Measurements from ENCODE around the gene PHC3. TPM values are rescaled to one million over a fixed set of nuclear protein-coding genes. Genes with fewer than 3 reads are reported as not detected.

The PHC3 gene
- total and polyA plus RNA-seq, 9 donors = 11.0 to 19.2 (median 15.3) TPM

DNA sequence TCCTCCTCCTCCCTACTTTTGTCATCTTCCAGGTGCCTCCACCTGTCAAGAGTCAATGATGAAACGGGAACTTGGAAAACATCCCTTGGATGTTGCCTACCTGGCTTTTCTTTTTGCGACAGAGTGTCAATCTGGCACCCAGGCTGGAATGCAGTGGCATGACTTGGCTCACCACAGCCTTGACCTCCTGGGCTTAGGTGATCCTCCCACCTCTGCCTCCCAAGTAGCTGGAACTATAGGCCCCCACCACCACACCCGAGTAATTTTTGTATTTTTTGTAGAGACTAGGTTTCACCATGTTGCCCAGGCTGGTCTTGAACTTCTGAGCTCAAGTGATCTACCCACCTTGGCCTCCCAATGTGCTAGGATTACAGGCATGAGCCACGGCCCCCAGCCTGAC, 100.9 kb downstream of the PHC3 start:
- Histone ChIP-seq H3K36me3 (ENCODE audit: control insufficient read depth, insufficient read depth, low read length) (no peaks in the 10 kb centered on the region), H3K9me3 (replicated peaks; ENCODE audit: control insufficient read depth, low read depth, low read length) (no peaks in the 10 kb centered on the region), H3K4me1 (ENCODE audit: control insufficient read depth, insufficient read depth, low read length) (no peaks in the 10 kb centered on the region), H3K27ac (ENCODE audit: low read length) (no peak overlapping the region), H3K4me3 (ENCODE audit: low read length) (no peak overlapping the region), H3K27me3 (ENCODE audit: control insufficient read depth, insufficient read depth, low read length) (no peaks in the 10 kb centered on the region)
- no peak for DNase-seq
- WGBS (ENCODE audit: insufficient coverage) = 79% methylated on average over 2 of the region's 4 CpGs

DNA sequence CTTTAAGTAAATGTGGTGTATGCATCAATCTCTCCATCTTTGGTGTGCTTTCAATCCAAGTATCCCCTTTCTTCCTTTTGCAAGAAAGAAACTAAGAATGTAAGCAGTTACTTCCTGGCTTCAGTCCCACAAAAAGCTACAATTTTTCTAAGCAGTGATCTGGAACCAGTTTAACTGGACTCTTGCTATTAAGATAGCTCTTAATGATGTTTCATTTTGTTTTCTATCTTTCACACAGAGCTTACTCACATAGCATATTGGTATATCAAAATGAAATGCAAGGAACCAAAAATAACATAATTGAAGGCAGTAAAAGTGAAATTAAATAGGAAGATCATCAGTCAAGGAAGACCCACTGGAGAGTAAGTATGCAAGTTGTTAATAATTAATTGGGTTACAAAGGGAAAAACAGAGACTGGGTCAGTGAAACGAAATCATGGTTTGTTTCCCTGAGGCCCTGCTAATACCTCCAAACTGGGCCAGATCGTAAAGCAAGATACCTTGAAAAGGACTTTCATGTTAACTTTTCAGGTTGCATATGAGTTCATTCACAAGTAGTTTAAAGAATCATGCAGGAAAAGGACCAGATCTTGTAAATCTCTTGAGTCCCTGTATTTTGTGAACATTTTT, 101.9 kb downstream of the PHC3 start:
- Histone ChIP-seq H3K4me3 (ENCODE audit: low read length) (no peak overlapping the region), H3K4me1 (ENCODE audit: control insufficient read depth, insufficient read depth, low read length) (no peaks in the 10 kb centered on the region), H3K9me3 (replicated peaks; ENCODE audit: control insufficient read depth, low read depth, low read length) (no peaks in the 10 kb centered on the region), H3K27ac (ENCODE audit: low read length) (no peak overlapping the region), H3K36me3 (ENCODE audit: control insufficient read depth, insufficient read depth, low read length) (no peaks in the 10 kb centered on the region), H3K27me3 (ENCODE audit: control insufficient read depth, insufficient read depth, low read length) (no peaks in the 10 kb centered on the region)
- DNase-seq = peak; percentile 4
- 40% methylated on average over 1 of the region's 2 CpGs for WGBS (ENCODE audit: insufficient coverage)

DNA sequence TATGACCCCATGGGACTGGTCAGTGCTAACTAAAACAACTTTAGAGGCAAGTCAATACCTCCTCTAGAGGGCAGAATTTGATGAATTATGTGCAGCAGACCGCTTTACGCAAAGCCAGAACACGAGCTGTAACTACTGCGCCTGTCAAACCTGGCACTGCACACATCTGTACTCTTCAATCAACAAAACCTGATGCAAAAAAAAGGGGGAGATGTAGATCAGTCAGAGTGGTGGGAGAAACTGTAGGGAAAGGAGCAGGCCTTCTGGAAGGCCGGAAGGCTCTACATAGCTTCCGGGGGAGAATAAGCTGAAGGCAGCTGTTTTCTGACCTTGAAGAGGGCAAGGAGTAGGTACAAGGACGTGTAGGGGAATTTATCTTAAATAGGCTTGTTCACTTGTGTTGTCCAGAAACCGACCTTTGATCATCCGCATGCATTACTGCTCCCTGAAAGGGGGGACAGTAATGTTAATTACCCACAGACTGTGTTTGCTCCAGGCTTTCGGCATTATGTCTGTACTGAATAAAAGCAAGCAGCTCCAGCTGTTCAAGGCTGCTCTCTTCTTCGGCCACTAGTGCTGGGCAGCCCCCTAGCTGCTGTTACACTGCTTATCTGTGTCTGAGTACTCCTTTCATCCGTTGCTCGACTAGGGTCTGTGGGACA, 102.8 kb downstream of the PHC3 start:
- Histone ChIP-seq H3K9me3 (replicated peaks; ENCODE audit: control insufficient read depth, low read depth, low read length) (no peaks in the 10 kb centered on the region), H3K36me3 (ENCODE audit: control insufficient read depth, insufficient read depth, low read length) (no peaks in the 10 kb centered on the region), H3K27ac (ENCODE audit: low read length) (no peak overlapping the region), H3K27me3 (ENCODE audit: control insufficient read depth, insufficient read depth, low read length) (no peaks in the 10 kb centered on the region), H3K4me1 (ENCODE audit: control insufficient read depth, insufficient read depth, low read length) (no peaks in the 10 kb centered on the region), H3K4me3 (ENCODE audit: low read length) (no peak overlapping the region)
- WGBS (ENCODE audit: insufficient coverage) = 44% methylated on average over 8 of the region's 13 CpGs
- DNase-seq = peak; percentile 11

DNA sequence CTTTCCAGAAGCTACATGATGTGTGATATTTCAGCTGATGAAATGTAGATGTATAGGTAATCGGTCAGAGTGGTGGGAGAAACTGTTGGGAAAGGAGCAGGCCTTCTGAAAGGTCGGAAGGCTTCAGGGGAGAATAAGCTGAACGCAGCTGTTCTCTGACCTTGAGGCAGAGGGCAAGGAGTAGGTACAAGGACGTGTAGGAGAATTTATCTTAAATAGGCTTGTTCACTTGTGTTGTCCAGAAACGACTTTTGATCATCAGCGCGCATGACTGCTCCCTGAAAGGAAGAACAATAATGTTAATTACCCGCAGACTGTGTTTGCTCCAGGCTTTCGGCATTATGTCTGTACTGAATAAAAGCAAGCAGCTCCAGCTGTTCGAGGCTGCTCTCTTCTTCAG, 104.2 kb downstream of the PHC3 start:
- H3K36me3 ChIP-seq (ENCODE audit: control insufficient read depth, insufficient read depth, low read length) = no peaks in the 10 kb centered on the region
- no peaks in the 10 kb centered on the region for H3K9me3 ChIP-seq (replicated peaks; ENCODE audit: control insufficient read depth, low read depth, low read length)
- WGBS (ENCODE audit: insufficient coverage) = 70% methylated on average over 9 of the region's 10 CpGs
- H3K4me1 ChIP-seq (ENCODE audit: control insufficient read depth, insufficient read depth, low read length) = no peaks in the 10 kb centered on the region
- H3K27ac ChIP-seq (ENCODE audit: low read length) = no peak overlapping the region
- no peak for DNase-seq
- H3K27me3 ChIP-seq (ENCODE audit: control insufficient read depth, insufficient read depth, low read length) = no peaks in the 10 kb centered on the region
- no peak overlapping the region for H3K4me3 ChIP-seq (ENCODE audit: low read length)

DNA sequence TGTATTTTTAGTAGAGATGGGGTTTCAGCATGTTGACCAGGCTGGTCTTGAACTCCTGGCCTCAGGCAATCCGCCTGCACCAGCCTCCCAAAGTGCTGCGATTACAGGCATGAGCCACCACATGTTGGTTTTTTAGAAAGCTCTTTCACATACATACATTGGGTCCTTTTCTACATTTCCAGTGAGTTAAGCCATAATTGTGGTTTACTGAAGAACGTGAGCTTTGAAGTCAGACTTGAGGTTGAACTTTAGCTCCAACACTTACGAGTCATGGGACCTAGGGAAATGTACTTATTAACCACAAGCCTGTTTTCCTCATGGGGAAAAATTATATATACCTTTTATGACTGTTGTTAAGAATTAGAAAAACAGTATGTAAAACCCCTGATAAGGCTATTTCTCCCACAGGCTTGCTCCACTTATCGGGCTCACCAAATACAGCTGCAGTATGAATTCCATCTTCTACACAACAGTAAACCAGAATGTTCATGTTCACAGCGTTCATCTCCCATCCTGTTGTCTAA, 104.8 kb downstream of the PHC3 start:
- Histone ChIP-seq H3K4me3 (ENCODE audit: low read length) (no peak overlapping the region), H3K27me3 (ENCODE audit: control insufficient read depth, insufficient read depth, low read length) (no peaks in the 10 kb centered on the region), H3K4me1 (ENCODE audit: control insufficient read depth, insufficient read depth, low read length) (no peaks in the 10 kb centered on the region), H3K36me3 (ENCODE audit: control insufficient read depth, insufficient read depth, low read length) (no peaks in the 10 kb centered on the region), H3K9me3 (replicated peaks; ENCODE audit: control insufficient read depth, low read depth, low read length) (no peaks in the 10 kb centered on the region), H3K27ac (ENCODE audit: low read length) (no peak overlapping the region)
- WGBS (ENCODE audit: insufficient coverage) = 85% methylated on average over 4 of the region's 6 CpGs
- no peak for DNase-seq

DNA sequence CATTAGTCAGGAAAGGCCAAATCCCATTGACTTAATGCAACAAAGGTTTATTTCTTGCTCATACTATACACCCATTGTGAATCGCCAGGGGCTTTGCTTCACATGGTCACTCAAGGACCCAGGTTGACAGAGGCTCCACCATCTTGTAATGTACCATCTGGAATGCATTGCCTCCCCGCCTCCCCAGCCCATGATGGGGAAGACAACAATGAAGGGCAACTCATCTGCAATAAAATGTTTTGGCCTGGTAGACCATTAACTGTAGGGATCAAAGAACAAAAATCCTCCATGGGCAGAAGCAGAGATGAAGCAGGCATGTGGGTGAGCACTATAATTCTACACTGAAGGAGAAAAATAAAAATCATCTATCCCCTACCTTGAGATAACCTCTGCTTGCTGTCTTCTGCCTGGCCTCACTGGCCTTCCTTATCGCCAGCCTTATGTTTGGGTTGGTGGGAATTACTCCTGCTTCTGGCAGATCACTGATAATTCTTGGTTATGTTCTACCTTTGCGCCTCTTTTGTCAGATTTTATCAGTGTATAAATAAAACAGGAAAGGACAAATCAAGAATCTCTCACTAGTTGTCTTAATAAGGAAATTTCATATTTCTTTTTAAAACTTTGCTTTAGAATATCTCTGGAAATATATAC, 106.0 kb downstream of the PHC3 start:
- no peaks in the 10 kb centered on the region for H3K4me1 ChIP-seq (ENCODE audit: control insufficient read depth, insufficient read depth, low read length)
- WGBS (ENCODE audit: insufficient coverage) = 57% methylated on average over 1 of the region's 4 CpGs

DNA sequence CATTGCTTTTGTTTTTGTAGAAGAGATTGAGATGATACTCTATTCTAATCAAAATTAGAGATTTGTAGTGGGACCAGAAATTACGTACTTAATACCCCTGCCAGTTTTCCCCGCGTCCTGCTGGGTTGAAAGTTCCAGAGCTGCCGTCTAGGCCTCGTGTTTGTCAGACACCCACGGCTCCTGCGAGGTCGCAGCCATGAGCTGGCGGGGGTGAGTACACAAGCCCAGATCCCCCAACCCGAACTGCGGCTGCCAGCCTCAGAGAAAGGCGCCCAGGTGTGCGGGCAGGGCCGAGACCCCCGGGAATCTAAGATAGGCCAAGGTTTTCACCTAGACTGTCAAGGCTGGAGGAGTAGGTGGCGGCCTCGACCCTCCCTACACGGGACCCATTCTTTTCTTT, 117.4 kb downstream of the PHC3 start:
- 93% methylated on average over 13 of the region's 18 CpGs for WGBS (ENCODE audit: insufficient coverage)
- H3K4me1 ChIP-seq (ENCODE audit: control insufficient read depth, insufficient read depth, low read length) = no peaks in the 10 kb centered on the region
- DNase-seq = no peak
- H3K4me3 ChIP-seq (ENCODE audit: low read length) = no peak overlapping the region
- no peaks in the 10 kb centered on the region for H3K9me3 ChIP-seq (replicated peaks; ENCODE audit: control insufficient read depth, low read depth, low read length)
- no peaks in the 10 kb centered on the region for H3K27me3 ChIP-seq (ENCODE audit: control insufficient read depth, insufficient read depth, low read length)
- no peak overlapping the region for H3K27ac ChIP-seq (ENCODE audit: low read length)
- H3K36me3 ChIP-seq (ENCODE audit: control insufficient read depth, insufficient read depth, low read length) = no peaks in the 10 kb centered on the region

More for the DNA sequence above, 106.0 kb downstream of the PHC3 start:
- Histone ChIP-seq H3K27me3 (ENCODE audit: control insufficient read depth, insufficient read depth, low read length) (no peaks in the 10 kb centered on the region), H3K4me3 (ENCODE audit: low read length) (no peak overlapping the region), H3K36me3 (ENCODE audit: control insufficient read depth, insufficient read depth, low read length) (no peaks in the 10 kb centered on the region), H3K27ac (ENCODE audit: low read length) (no peak overlapping the region), H3K9me3 (replicated peaks; ENCODE audit: control insufficient read depth, low read depth, low read length) (peaks cover 2% of the 10 kb centered on the region)
- DNase-seq = no peak

DNA sequence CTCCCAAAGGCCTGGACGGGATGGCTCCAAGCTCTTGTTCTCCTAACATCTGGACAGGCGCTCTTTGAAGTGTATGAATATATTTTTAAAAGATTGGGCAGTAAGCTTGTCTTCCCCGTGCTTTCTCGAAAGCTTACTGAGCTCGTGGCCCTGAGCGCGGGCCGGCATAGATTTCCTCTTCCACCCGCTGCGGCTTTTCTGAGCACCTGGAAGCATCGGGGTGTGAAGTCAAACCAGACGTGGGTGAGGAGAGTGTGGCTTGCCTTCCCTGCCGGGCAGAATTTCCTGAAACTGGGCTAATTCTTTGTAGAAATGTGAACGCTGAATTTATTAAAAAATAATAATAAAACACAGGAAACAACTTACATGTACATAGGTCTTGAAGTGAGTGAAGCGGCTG, 117.8 kb downstream of the PHC3 start:
- no peak for DNase-seq
- 69% methylated on average over 6 of the region's 15 CpGs for WGBS (ENCODE audit: insufficient coverage)
- no peak overlapping the region for H3K27ac ChIP-seq (ENCODE audit: low read length)

DNA sequence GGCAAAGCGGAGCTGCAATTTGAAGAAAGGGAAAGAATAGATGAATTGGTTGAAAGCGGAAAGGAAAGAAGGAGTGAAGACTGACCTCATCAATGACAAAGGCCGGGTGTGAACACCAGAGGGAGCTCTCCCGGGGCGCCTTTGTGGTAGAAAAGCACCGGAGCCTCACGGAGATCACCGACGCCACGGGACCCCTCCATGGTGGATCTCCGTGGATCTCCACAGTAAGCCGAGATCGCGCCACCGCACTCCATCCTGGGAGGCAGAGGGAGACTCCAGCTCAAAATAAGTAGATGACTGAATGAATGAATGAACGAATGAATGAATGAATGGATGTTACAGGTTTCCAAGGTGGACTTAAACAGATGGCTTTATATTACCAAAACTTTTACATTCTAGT, 118.8 kb downstream of the PHC3 start:
- H3K27me3 ChIP-seq (ENCODE audit: control insufficient read depth, insufficient read depth, low read length) = no peaks in the 10 kb centered on the region
- DNase-seq = no peak
- no peaks in the 10 kb centered on the region for H3K9me3 ChIP-seq (replicated peaks; ENCODE audit: control insufficient read depth, low read depth, low read length)
- H3K27ac ChIP-seq (ENCODE audit: low read length) = no peak overlapping the region
- no peaks in the 10 kb centered on the region for H3K36me3 ChIP-seq (ENCODE audit: control insufficient read depth, insufficient read depth, low read length)
- no peak overlapping the region for H3K4me3 ChIP-seq (ENCODE audit: low read length)
- H3K4me1 ChIP-seq (ENCODE audit: control insufficient read depth, insufficient read depth, low read length) = no peaks in the 10 kb centered on the region
- 90% methylated on average over 6 of the region's 16 CpGs for WGBS (ENCODE audit: insufficient coverage)

More for the DNA sequence above, 117.8 kb downstream of the PHC3 start:
- H3K4me3 ChIP-seq (ENCODE audit: low read length) = no peak overlapping the region
- no peaks in the 10 kb centered on the region for H3K27me3 ChIP-seq (ENCODE audit: control insufficient read depth, insufficient read depth, low read length)
- H3K9me3 ChIP-seq (replicated peaks; ENCODE audit: control insufficient read depth, low read depth, low read length) = no peaks in the 10 kb centered on the region
- no peaks in the 10 kb centered on the region for H3K4me1 ChIP-seq (ENCODE audit: control insufficient read depth, insufficient read depth, low read length)
- H3K36me3 ChIP-seq (ENCODE audit: control insufficient read depth, insufficient read depth, low read length) = no peaks in the 10 kb centered on the region

DNA sequence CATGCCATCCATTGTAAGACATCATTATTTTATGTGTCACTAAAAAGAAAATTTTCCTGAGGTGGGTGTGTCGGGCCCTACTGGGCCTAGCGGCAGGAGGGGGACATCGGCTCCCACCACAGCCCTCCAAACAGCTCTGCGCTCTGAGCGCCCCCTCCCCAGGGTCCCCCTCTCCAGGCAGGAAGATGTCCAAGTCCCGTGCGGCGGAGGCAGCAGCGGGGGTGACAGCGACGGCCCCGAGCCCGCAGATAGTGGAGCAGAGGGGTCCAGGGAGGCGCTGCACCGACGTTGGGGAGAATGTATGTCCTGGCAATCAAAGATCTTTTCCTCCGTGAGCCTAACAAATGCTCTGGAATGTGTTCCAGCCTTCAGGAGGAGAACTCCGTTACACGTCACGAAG, 119.5 kb downstream of the PHC3 start:
- 94% methylated on average over 11 of the region's 20 CpGs for WGBS (ENCODE audit: insufficient coverage)
- no peaks in the 10 kb centered on the region for H3K4me1 ChIP-seq (ENCODE audit: control insufficient read depth, insufficient read depth, low read length)
- H3K4me3 ChIP-seq (ENCODE audit: low read length) = no peak overlapping the region
- no peaks in the 10 kb centered on the region for H3K27me3 ChIP-seq (ENCODE audit: control insufficient read depth, insufficient read depth, low read length)
- H3K9me3 ChIP-seq (replicated peaks; ENCODE audit: control insufficient read depth, low read depth, low read length) = no peaks in the 10 kb centered on the region
- no peaks in the 10 kb centered on the region for H3K36me3 ChIP-seq (ENCODE audit: control insufficient read depth, insufficient read depth, low read length)
- no peak for DNase-seq
- no peak overlapping the region for H3K27ac ChIP-seq (ENCODE audit: low read length)

Measured in muscle of leg (tissue), 11 donors.